Activated naive CD8-positive, alpha-beta T cell (primary cell): ENCODE results near the gene IL4I1.

ENCODE experiments used
- H3K27ac Mint-ChIP-seq: one replicate; pipeline ENCODE4 v1.8.0; 2021; ENCODE audit warnings: mixed read lengths
- H3K27me3 Mint-ChIP-seq: one replicate; pipeline ENCODE4 v1.8.0; 2021; ENCODE audit warnings: mixed read lengths
- H3K36me3 Mint-ChIP-seq: one replicate; pipeline ENCODE4 v1.8.0; 2021; ENCODE audit warnings: mixed read lengths
- H3K4me1 Mint-ChIP-seq: one replicate; pipeline ENCODE4 v1.8.0; 2021; ENCODE audit warnings: low read depth, mixed read lengths
- H3K4me3 Mint-ChIP-seq: one replicate; pipeline ENCODE4 v1.8.0; 2021; ENCODE audit warnings: mild to moderate bottlenecking, mixed read lengths
- H3K9me3 Mint-ChIP-seq: one replicate; pipeline ENCODE4 v1.8.0; 2021; ENCODE audit warnings: low read depth, mixed read lengths

Gene IL4I1

DNA sequence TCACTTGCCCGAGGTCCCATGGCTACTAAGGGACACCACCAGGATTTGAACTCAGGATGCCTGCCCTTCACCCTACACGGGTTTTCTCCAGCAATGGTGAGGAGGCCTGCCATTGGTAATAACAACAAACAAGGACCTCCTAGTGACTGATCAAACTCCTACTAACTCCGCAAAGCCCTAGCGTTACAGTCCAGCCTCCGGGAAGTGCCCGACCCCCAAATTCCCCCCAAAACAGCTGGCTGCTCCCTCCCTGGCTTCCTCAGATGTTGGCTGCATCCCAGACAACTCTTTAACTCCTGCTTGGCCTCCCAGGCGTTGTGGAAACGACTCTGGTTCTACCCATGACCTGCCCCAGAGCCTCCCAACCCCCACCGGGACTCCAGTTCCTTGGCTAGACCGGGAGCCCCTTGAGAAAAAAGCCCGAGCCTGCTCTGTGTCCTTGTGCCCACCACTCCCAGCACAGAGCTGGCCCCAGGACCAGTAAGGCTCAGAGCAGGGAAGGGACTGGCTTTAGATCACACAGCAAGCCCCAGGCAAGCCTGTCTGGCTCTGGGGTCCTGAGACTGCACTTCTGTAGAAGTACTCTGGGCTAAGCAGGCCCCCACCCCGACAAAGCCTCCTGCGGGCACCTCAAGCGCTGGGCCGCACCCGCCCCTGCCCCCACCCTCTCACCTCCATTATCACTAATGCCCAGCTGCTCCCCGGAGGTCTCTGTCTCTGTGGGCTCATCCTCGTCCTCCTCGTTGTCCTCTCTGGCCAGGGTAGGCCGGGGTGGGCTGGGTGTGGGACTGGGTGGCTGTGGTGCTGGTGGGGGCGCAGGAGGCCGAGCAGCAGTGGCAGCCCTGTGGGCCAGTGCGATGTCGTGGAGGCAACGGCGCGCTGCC, 24.2 kb downstream of the IL4I1 start:
- H3K27ac Mint-ChIP-seq, result no peak overlapping the region
- no peaks in the 10 kb centered on the region for H3K9me3 Mint-ChIP-seq
- no peaks in the 10 kb centered on the region for H3K36me3 Mint-ChIP-seq
- H3K4me3 Mint-ChIP-seq, result no peak overlapping the region
- no peaks in the 10 kb centered on the region for H3K27me3 Mint-ChIP-seq
- H3K4me1 Mint-ChIP-seq, result peaks cover 25% of the 10 kb centered on the region

DNA sequence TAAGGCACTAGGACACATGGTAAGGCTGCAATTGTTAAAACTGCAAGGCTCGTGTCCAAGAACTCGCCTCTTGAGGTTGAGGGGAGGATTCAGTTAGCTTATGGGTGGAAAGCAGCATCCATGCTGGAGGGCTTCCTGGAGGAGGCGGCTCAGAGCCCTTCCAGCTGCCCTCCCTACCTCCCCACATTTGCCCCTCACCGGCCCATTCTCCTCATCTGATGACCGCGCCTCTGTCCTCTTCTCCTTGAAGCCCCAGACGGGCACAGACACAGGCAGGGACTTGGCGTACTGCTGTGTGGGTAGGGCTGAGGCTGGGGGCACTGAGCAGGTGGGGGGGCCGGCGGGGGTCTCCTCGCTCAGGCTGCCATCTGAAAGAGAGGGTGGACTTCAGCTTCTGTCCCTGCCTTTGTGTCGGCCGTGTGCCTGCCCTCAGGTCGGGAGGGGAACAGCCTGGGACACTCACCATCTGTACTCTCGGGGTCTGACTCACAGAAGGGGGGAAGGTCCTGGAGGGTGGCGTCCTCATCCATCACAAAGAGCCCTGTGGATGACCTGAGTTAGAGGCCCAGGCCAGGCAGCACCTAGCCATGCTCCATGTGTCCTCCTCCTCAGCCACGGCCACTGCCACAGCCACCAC, 25.2 kb downstream of the IL4I1 start:
- no peaks in the 10 kb centered on the region for H3K36me3 Mint-ChIP-seq
- H3K27me3 Mint-ChIP-seq, result no peaks in the 10 kb centered on the region
- no peak overlapping the region for H3K27ac Mint-ChIP-seq
- no peak overlapping the region for H3K4me3 Mint-ChIP-seq
- peaks cover 29% of the 10 kb centered on the region for H3K4me1 Mint-ChIP-seq
- no peaks in the 10 kb centered on the region for H3K9me3 Mint-ChIP-seq

GRCh38 chr19:49870309-49870901, 26.3 kb downstream of the IL4I1 start:
- Mint-ChIP-seq H3K27ac (peak overlapping the region; percentile 87), H3K4me1 (peaks cover 37% of the 10 kb centered on the region), H3K36me3 (no peaks in the 10 kb centered on the region), H3K9me3 (no peaks in the 10 kb centered on the region), H3K4me3 (peak overlapping the region; percentile 84), H3K27me3 (no peaks in the 10 kb centered on the region)

- H3K4me3 Mint-ChIP-seq, result peak overlapping the region; percentile 84
- H3K27me3 Mint-ChIP-seq, result no peaks in the 10 kb centered on the region
- H3K27ac Mint-ChIP-seq, result peak overlapping the region; percentile 87
- no peaks in the 10 kb centered on the region for H3K9me3 Mint-ChIP-seq
- H3K4me1 Mint-ChIP-seq, result peaks cover 38% of the 10 kb centered on the region
- H3K36me3 Mint-ChIP-seq, result no peaks in the 10 kb centered on the region
These were observed 27.0 kb downstream of the IL4I1 start for GRCh38 chr19:49869484-49870308.

- Mint-ChIP-seq H3K27ac (peak overlapping the region; percentile 50), H3K4me1 (peaks cover 36% of the 10 kb centered on the region), H3K36me3 (no peaks in the 10 kb centered on the region), H3K4me3 (no peak overlapping the region), H3K9me3 (no peaks in the 10 kb centered on the region), H3K27me3 (no peaks in the 10 kb centered on the region)
These were observed 27.6 kb downstream of the IL4I1 start for GRCh38 chr19:49869009-49869483.

DNA sequence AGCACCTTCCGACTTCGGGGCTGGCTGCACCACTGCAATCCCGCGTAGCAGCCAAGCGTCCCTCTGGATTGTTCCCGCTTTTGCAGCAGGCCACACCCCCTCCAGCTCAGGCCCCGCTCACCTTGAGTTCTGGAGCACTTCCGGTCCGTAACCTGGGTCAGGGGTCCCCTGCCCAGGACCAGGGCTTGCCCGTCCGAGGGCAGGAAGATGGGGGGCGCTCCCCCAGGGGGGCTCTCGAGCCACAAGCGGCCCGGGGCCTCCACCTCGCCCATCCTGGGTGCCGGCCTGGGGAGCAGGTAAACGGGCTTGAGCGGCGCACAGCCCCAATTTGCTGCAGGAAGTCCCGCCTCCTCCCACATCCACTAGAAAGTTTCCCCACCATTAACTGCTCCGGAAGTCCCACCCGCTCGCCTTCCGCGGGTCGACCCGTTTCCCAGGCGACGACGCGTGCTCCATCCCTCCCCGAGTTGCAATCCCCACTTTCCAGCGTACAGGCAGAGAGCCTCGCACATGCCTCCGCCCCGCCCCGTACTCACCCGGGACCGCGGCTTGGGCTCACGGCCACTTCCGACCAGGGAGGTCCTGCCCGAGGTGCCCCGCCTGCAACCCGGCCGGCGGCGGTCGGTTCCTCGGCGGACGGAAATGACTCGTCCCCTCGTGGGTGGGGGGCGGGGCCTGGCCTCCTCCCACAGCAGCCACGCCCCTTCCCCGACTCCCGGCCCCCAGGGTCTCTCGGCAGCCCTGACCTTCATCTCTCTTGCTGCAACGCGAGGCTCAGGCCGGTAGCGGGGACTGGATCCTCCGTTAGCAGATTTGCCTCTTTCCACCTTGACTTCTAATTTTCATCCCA, 29.5 kb downstream of the IL4I1 start, which contains the start of gene PNKP:
Gene PNKP, minus strand, starts transcription at position 644 of the 850 bp plus-strand sequence. Its CDS starts 372 bp downstream, at position 272.
- Mint-ChIP-seq H3K9me3 (no peaks in the 10 kb centered on the region), H3K27ac (peak within 1 kb of the TSS; percentile 97), H3K36me3 (peaks cover 3% of the 10 kb centered on the region), H3K4me1 (peaks cover 41% of the 10 kb centered on the region), H3K4me3 (no peak within 1 kb of the TSS), H3K27me3 (no peaks in the 10 kb centered on the region)

DNA sequence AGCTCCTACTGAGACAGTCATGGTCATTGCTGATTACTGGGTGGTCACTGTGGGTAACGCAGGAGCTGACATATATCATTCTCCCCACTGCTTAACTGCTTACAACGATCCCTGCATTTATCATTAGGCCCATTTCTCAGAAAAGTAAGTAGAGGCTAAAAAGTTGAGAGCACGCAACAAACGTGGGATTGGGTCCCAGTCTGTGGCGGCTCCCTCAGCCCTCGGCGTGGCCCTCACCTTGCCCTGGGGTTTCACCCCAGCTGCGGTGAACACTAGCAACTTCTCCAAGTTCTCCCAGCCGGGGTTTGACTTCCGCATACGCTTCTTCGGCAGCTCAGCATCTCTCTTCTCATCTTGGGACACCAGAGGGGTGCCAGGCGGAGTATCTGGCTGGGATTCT, 31.8 kb downstream of the IL4I1 start:
- H3K27me3 Mint-ChIP-seq, result no peaks in the 10 kb centered on the region
- peak overlapping the region; percentile 70 for H3K4me3 Mint-ChIP-seq
- H3K4me1 Mint-ChIP-seq, result peaks cover 33% of the 10 kb centered on the region
- peaks cover 3% of the 10 kb centered on the region for H3K36me3 Mint-ChIP-seq
- no peaks in the 10 kb centered on the region for H3K9me3 Mint-ChIP-seq
- H3K27ac Mint-ChIP-seq, result no peak overlapping the region

DNA sequence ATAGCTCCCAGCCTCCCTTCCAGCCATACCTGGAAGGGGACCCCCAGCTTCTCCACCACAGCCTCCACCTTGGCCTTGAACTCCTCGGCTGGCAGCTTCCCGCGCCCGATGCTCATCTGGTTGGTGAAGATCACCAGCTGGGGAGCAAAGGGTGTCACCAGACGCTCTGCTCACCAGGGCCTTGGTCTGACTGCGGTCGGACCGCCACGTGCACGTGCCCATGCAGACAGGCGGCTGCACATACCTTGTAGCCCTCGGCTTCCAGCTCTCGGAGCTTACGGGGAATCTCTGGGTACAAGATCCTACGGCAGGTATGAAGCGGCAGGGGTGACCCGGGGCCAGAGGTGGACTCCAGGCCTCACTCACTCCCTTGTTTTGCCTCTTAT, 32.8 kb downstream of the IL4I1 start:
- no peak overlapping the region for H3K4me3 Mint-ChIP-seq
- H3K36me3 Mint-ChIP-seq, result peaks cover 3% of the 10 kb centered on the region
- H3K4me1 Mint-ChIP-seq, result peaks cover 33% of the 10 kb centered on the region
- no peaks in the 10 kb centered on the region for H3K27me3 Mint-ChIP-seq
- no peak overlapping the region for H3K27ac Mint-ChIP-seq
- no peaks in the 10 kb centered on the region for H3K9me3 Mint-ChIP-seq

DNA sequence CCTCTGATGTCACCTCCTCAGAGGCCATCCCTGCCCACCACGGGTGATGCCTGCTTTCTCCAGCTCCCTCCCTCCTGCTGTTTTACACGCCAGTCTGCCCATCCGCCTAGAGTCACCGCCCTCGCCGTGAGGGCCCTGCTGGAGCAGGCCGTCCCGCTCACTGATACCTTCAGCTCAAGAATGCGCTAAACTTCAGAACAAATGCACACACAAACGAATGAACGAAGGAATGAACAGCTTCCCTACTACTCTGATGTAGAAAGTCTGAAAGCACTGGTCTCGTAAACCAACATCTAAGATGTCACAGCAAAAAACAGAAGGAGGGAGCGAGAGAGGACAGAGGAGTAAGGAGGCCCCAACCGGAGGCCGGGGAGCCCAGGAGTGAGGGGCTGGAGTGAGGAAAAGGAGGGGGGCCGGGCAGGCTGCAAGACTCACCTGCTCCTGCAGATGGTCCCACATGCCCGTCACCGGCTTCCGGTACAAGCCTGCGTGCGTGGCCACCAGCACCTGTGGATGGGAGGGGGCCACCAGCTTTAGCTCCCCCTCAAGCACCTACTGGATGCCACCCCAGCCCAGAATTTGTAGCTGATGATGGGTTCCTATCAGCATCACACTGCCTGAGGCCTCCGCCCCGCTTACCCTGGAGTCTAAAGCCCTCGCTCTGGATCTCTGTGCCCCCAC, 33.3 kb downstream of the IL4I1 start:
- Mint-ChIP-seq H3K9me3 (no peaks in the 10 kb centered on the region), H3K36me3 (peaks cover 3% of the 10 kb centered on the region), H3K4me1 (peaks cover 29% of the 10 kb centered on the region), H3K27ac (no peak overlapping the region), H3K27me3 (no peaks in the 10 kb centered on the region), H3K4me3 (no peak overlapping the region)

- Mint-ChIP-seq H3K36me3 (peaks cover 3% of the 10 kb centered on the region), H3K4me1 (peaks cover 25% of the 10 kb centered on the region), H3K9me3 (no peaks in the 10 kb centered on the region), H3K4me3 (no peak overlapping the region), H3K27me3 (no peaks in the 10 kb centered on the region), H3K27ac (no peak overlapping the region)
These were observed 34.1 kb downstream of the IL4I1 start for GRCh38 chr19:49862391-49863253.

- H3K4me3 Mint-ChIP-seq, result no peak overlapping the region
- peaks cover 22% of the 10 kb centered on the region for H3K4me1 Mint-ChIP-seq
- no peak overlapping the region for H3K27ac Mint-ChIP-seq
- H3K27me3 Mint-ChIP-seq, result no peaks in the 10 kb centered on the region
- H3K36me3 Mint-ChIP-seq, result peaks cover 3% of the 10 kb centered on the region
- no peaks in the 10 kb centered on the region for H3K9me3 Mint-ChIP-seq
These were observed 34.9 kb downstream of the IL4I1 start for GRCh38 chr19:49861541-49862378.

GRCh38 chr19:49861107-49861506, 35.6 kb downstream of the IL4I1 start:
- peaks cover 3% of the 10 kb centered on the region for H3K36me3 Mint-ChIP-seq
- H3K4me1 Mint-ChIP-seq, result peaks cover 16% of the 10 kb centered on the region

More at GRCh38 chr19:49861107-49861506, 35.6 kb downstream of the IL4I1 start:
- H3K9me3 Mint-ChIP-seq, result no peaks in the 10 kb centered on the region
- H3K27ac Mint-ChIP-seq, result no peak overlapping the region
- no peaks in the 10 kb centered on the region for H3K27me3 Mint-ChIP-seq
- no peak overlapping the region for H3K4me3 Mint-ChIP-seq
